ENCODE measurements around the gene THAP12. TPM values are rescaled to one million over a fixed set of nuclear protein-coding genes. Genes with fewer than 3 reads are reported as not detected.

The THAP12 gene
- total and polyA plus RNA-seq, 2 of the 13 experiments (the other 11 are each of a cell fraction or from before 2014, with no cell fraction given) = 18.8 to 51.3 TPM

- H3K9me3 ChIP-seq (ENCODE audit: low read length) = peaks cover 22% of the 10 kb centered on the region
These were observed 44.3 kb downstream of the THAP12 start for GRCh38 chr11:76336597-76336996.

More at GRCh38 chr11:76336597-76336996, 44.3 kb downstream of the THAP12 start:
- FAIRE-seq = no peak
- Histone ChIP-seq H4K20me1 (ENCODE audit: insufficient read depth, low read length) (no peaks in the 10 kb centered on the region), H3K27ac (ENCODE audit: extremely low read length, insufficient read depth, low read length) (no peak overlapping the region), H3K27me3 (ENCODE audit: control insufficient read depth in 1 of 2, insufficient read depth in 2 of 2, low read length in 2 of 2) (no peaks in the 10 kb centered on the region), H2AFZ (ENCODE audit: low read length) (no peak overlapping the region), H3K36me3 (replicated peaks in 1 of 2; ENCODE audit: control insufficient read depth in 1 of 2, insufficient read depth in 2 of 2, low read length in 2 of 2) (no peaks in the 10 kb centered on the region), H3K4me3 (replicated peaks in 1 of 3; ENCODE audit: insufficient read depth in 1 of 3, low read depth in 2 of 3, low read length in 3 of 3) (no peak overlapping the region), H3K4me2 (ENCODE audit: low read depth, low read length) (no peak overlapping the region), H3K9ac (ENCODE audit: insufficient read depth, low read depth, low read length) (no peak overlapping the region), H3K79me2 (ENCODE audit: insufficient read depth, low read length) (no peaks in the 10 kb centered on the region), H3K4me1 (ENCODE audit: insufficient read depth, low read length) (no peaks in the 10 kb centered on the region)
- ATAC-seq = no peak
- 28% methylated on average over 2 of the region's 2 CpGs for WGBS (ENCODE audit: low lambda C conversion rate)
- DNase-seq (ENCODE audit: low spot score) = no peak
- in situ Hi-C loops (cut with HindIII; ENCODE audit: extremely low pct_ligation_motif_present, low pct_unique_long_range_greater_than_20kb) (no loop called here), intact Hi-C loops (cut with micrococcal nuclease; ENCODE audit: unreplicated experiment) (no loop called here)
- TF ChIP-seq ZNF503 (CRISPR knock-in tag; IDR thresholded peaks at IDR 0.05) = no peak
- no peak for TF ChIP-seq ZNF383 (CRISPR knock-in tag; IDR thresholded peaks at IDR 0.05; ENCODE audit: borderline replicate concordance)
- TF ChIP-seq ELK4 (CRISPR knock-in tag; IDR thresholded peaks at IDR 0.05; ENCODE audit: borderline replicate concordance) = no peak
- TF ChIP-seq, protein P1, sequence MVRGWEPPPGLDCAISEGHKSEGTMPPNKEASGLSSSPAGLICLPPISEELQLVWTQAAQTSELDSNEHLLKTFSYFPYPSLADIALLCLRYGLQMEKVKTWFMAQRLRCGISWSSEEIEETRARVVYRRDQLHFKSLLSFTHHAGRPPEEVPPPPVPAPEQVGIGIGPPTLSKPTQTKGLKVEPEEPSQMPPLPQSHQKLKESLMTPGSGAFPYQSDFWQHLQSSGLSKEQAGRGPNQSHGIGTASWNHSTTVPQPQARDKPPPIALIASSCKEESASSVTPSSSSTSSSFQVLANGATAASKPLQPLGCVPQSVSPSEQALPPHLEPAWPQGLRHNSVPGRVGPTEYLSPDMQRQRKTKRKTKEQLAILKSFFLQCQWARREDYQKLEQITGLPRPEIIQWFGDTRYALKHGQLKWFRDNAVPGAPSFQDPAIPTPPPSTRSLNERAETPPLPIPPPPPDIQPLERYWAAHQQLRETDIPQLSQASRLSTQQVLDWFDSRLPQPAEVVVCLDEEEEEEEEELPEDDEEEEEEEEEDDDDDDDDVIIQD (CRISPR knock-in tag; IDR thresholded peaks at IDR 0.05; ENCODE audit: low read depth) = no peak
- TF ChIP-seq, protein P2, sequence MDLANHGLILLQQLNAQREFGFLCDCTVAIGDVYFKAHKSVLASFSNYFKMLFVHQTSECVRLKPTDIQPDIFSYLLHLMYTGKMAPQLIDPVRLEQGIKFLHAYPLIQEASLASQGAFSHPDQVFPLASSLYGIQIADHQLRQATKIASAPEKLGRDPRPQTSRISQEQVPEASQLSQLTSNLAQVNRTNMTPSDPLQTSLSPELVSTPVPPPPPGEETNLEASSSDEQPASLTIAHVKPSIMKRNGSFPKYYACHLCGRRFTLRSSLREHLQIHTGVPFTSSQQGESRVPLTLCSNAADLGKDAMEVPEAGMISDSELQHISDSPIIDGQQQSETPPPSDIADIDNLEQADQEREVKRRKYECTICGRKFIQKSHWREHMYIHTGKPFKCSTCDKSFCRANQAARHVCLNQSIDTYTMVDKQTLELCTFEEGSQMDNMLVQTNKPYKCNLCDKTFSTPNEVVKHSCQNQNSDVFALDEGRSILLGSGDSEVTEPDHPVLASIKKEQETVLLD (CRISPR knock-in tag; IDR thresholded peaks at IDR 0.05; ENCODE audit: low read depth) = no peak
- TF ChIP-seq CREB1 (IDR thresholded peaks at IDR 0.05) = no peak
- no peak for TF ChIP-seq CREB1 (CRISPR knock-in tag; IDR thresholded peaks at IDR 0.05)
- no peak for TF ChIP-seq ZNF253 (CRISPR knock-in tag; IDR thresholded peaks at IDR 0.05; ENCODE audit: borderline replicate concordance)
- TF ChIP-seq ZNF354B (CRISPR knock-in tag; IDR thresholded peaks at IDR 0.05) = no peak
- TF ChIP-seq ZNF337 (CRISPR knock-in tag; IDR thresholded peaks at IDR 0.05; ENCODE audit: borderline replicate concordance, low read depth) = no peak
- TF ChIP-seq SP2 (CRISPR knock-in tag; IDR thresholded peaks at IDR 0.05) = no peak
- no peak for TF ChIP-seq FOXP1 (IDR thresholded peaks at IDR 0.05)
- TF ChIP-seq FOXP1 (CRISPR knock-in tag; IDR thresholded peaks at IDR 0.05) = no peak
- TF ChIP-seq, protein P3, sequence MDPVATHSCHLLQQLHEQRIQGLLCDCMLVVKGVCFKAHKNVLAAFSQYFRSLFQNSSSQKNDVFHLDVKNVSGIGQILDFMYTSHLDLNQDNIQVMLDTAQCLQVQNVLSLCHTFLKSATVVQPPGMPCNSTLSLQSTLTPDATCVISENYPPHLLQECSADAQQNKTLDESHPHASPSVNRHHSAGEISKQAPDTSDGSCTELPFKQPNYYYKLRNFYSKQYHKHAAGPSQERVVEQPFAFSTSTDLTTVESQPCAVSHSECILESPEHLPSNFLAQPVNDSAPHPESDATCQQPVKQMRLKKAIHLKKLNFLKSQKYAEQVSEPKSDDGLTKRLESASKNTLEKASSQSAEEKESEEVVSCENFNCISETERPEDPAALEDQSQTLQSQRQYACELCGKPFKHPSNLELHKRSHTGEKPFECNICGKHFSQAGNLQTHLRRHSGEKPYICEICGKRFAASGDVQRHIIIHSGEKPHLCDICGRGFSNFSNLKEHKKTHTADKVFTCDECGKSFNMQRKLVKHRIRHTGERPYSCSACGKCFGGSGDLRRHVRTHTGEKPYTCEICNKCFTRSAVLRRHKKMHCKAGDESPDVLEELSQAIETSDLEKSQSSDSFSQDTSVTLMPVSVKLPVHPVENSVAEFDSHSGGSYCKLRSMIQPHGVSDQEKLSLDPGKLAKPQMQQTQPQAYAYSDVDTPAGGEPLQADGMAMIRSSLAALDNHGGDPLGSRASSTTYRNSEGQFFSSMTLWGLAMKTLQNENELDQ (CRISPR knock-in tag; IDR thresholded peaks at IDR 0.05; ENCODE audit: borderline replicate concordance) = no peak
- TF ChIP-seq, protein P4, sequence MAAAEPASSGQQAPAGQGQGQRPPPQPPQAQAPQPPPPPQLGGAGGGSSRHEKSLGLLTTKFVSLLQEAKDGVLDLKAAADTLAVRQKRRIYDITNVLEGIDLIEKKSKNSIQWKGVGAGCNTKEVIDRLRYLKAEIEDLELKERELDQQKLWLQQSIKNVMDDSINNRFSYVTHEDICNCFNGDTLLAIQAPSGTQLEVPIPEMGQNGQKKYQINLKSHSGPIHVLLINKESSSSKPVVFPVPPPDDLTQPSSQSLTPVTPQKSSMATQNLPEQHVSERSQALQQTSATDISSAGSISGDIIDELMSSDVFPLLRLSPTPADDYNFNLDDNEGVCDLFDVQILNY (CRISPR knock-in tag; conservative IDR thresholded peaks at IDR 0.05) = no peak
- ChIA-PET POLR2A (no interaction called here), CTCF (ENCODE audit: low intra/inter-chr PET ratio, low total read pairs) (no interaction called here)
- BruUV-seq (replicated peaks) = no TSS peak

All from HepG2 (cell line).